Psoas muscle (tissue), 8 donors: ENCODE measurements around the gene DESI2. TPM values are rescaled to one million over a fixed set of nuclear protein-coding genes. Genes with fewer than 3 reads are reported as not detected.
"Not testable (repeated sequence)": the region's sequence is repeated elsewhere in the genome, so short reads cannot be mapped to it uniquely, and the experiment has no call there.

Experiments
- ATAC-seq, 4 donors: fragments of 200-7000 bp; cut with Tn5 transposase; one replicate each; pipeline ENCODE4 v1.9.1; 2020; ENCODE audit warnings: moderate library complexity in 3 of 4, mild to moderate bottlenecking in 2 of 4
- DNase-seq, 2 donors: peaks; one replicate each; pipeline ENCODE4 v3.0.0-alpha.2; 2020
- H3K27ac ChIP-seq: fragments of 200-600 bp; one replicate; pipeline ENCODE4 v1.8.0; 2022
- H3K27me3 ChIP-seq, 3 donors: fragments of 200-600 bp in 1 of 3; one replicate each; pipeline versions ENCODE4 v1.6.1 to v1.8.0; 2013 to 2022; ENCODE audit warnings: low read length in 2 of 3, mild to moderate bottlenecking in 2 of 3, moderate library complexity in 1 of 3; ENCODE audit not compliant: insufficient read depth in 3 of 3
- H3K36me3 ChIP-seq, 2 donors: fragments of 200-600 bp in 1 of 2; one replicate each; pipeline versions ENCODE4 v1.6.1 to v1.8.0; 2013 to 2022; ENCODE audit warnings: low read depth in 1 of 2, mild to moderate bottlenecking in 1 of 2, moderate library complexity in 1 of 2; ENCODE audit not compliant: insufficient read depth in 1 of 2
- H3K4me1 ChIP-seq: fragments of 200-600 bp; one replicate; pipeline ENCODE4 v1.8.0; 2022
- H3K4me3 ChIP-seq: fragments of 200-600 bp; one replicate; pipeline ENCODE4 v1.8.0; 2022; ENCODE audit warnings: mild to moderate bottlenecking
- H3K9me3 ChIP-seq: fragments of 200-600 bp; one replicate; pipeline ENCODE4 v1.8.0; 2022
- CTCF ChIP-seq: fragments of 200-600 bp; IDR thresholded peaks from one replicate; pipeline ENCODE4 v1.8.0; 2022; ENCODE audit warnings: antibody characterized with exemption
- WGBS, 3 donors: extraction: QIAGEN DNeasy Blood & Tissue Kit; methylation state at CpG; one replicate each; pipeline versions ENCODE4 v1.1.6 to v1.1.7; 2013; 5-methylcytosine and 5-hydroxymethylcytosine counted together
- intact Hi-C, 2 donors: fragments of 100-400 bp; cut with DNase I; formaldehyde crosslinking; loops; one replicate each; pipeline versions ENCODE4 v1.11.0 to v1.14.2; 2022
- polyA plus RNA-seq, 3 donors: library from polyadenylated mRNA; stranded (reverse); fragments of 200-250 nt; gene quantifications; one replicate each; pipeline ENCODE4 v1.2.3, GENCODE V29; 2013
- total RNA-seq, 4 donors: library from RNA; stranded (reverse); fragmentation: NEBNext Ultra II Directional in 2 of 4; extraction: Animal tissue kit (Norgen Biotek cat#: 25700) in 2 of 4; gene quantifications; one replicate each; pipeline versions ENCODE4 v1.2.1 to v1.2.4, GENCODE V29; 2021 to 2023
- donor health status: healthy with polysubstance abuse.
- donor health status: DM: no; HTN: no; CAD: no; lungs with moderate emphysema.
- donor health status: Bipolar disorder and iron deficiency.
- donor health status: healthy.
- donor health status: DM: yes; HTN: yes; CAD: no.
- donor health status: DM: no; HTN: no; CAD: no.
- donor health status: DM: no; HTN: no; CAD: no.
- donor health status: DM: yes; HTN: yes; CAD: no.

The DESI2 gene
- total and polyA plus RNA-seq, 7 donors, result 10.9 to 43.3 (median 19.5) TPM

- 89 to 94% (median 92%) methylated on average over 10 of the region's 10 CpGs for WGBS, 3 donors
- no peaks in the 10 kb centered on the region for H3K4me1 ChIP-seq
- intact Hi-C loops, result no loop called here
These were observed 83.1 kb downstream of the DESI2 start for GRCh38 chr1:244735876-244736561.

GRCh38 chr1:244739140-244739539 is 86.2 kb downstream of the DESI2 start:
- ATAC-seq, H3K27ac ChIP-seq, H3K36me3 ChIP-seq, H3K4me3 ChIP-seq, H3K4me1 ChIP-seq, DNase-seq, intact Hi-C loops, H3K9me3 ChIP-seq, H3K27me3 ChIP-seq: not testable (repeated sequence)
- 66 to 88% (median 86%) methylated on average over 2 of the region's 2 CpGs for WGBS, 3 donors

More at GRCh38 chr1:244735876-244736561, 83.1 kb downstream of the DESI2 start:
- Histone ChIP-seq H3K4me3 (no peak overlapping the region), H3K9me3 (no peaks in the 10 kb centered on the region), H3K36me3 (no peaks in the 10 kb centered on the region), H3K27me3 (peaks cover 0 to 3% (median 0%) of the 10 kb centered on the region in 3 donors), H3K27ac (no peak overlapping the region)
- DNase-seq (no peak), ATAC-seq (no peak)
- TF ChIP-seq CTCF, result no peak

- H3K9me3 ChIP-seq, H3K27ac ChIP-seq, ATAC-seq, H3K27me3 ChIP-seq, DNase-seq, H3K4me1 ChIP-seq, H3K4me3 ChIP-seq, H3K36me3 ChIP-seq, intact Hi-C loops: not testable (repeated sequence)
- 88 to 93% (median 90%) methylated on average over 20 of the region's 20 CpGs for WGBS, 3 donors
These were observed 87.2 kb downstream of the DESI2 start for GRCh38 chr1:244740027-244740617.

GRCh38 chr1:244741692-244742091 is 88.8 kb downstream of the DESI2 start:
- H3K27me3 ChIP-seq, result no peaks in the 10 kb centered on the region
- no peak for ATAC-seq
- intact Hi-C loops, result no loop called here
- H3K9me3 ChIP-seq, result no peaks in the 10 kb centered on the region
- H3K4me1 ChIP-seq, result no peaks in the 10 kb centered on the region
- no peak overlapping the region for H3K4me3 ChIP-seq
- DNase-seq, result no peak
- H3K27ac ChIP-seq, result no peak overlapping the region
- 84 to 98% (median 94%) methylated on average over 5 of the region's 5 CpGs for WGBS, 3 donors
- no peaks in the 10 kb centered on the region for H3K36me3 ChIP-seq
- no peak for TF ChIP-seq CTCF

- no peak overlapping the region for H3K27ac ChIP-seq
- no peak overlapping the region for H3K4me3 ChIP-seq
- 81 to 86% (median 81%) methylated on average over 9 of the region's 9 CpGs for WGBS, 3 donors
- no peak for ATAC-seq
- H3K9me3 ChIP-seq, result no peaks in the 10 kb centered on the region
- DNase-seq, result no peak
- no peaks in the 10 kb centered on the region for H3K4me1 ChIP-seq
- TF ChIP-seq CTCF, result no peak
- H3K36me3 ChIP-seq, result no peaks in the 10 kb centered on the region
- no peaks in the 10 kb centered on the region for H3K27me3 ChIP-seq
- intact Hi-C loops, result no loop called here
These were observed 96.5 kb downstream of the DESI2 start for GRCh38 chr1:244749230-244750016.
